Measurements from ENCODE around the gene CDKAL1.

Gene CDKAL1

DNA sequence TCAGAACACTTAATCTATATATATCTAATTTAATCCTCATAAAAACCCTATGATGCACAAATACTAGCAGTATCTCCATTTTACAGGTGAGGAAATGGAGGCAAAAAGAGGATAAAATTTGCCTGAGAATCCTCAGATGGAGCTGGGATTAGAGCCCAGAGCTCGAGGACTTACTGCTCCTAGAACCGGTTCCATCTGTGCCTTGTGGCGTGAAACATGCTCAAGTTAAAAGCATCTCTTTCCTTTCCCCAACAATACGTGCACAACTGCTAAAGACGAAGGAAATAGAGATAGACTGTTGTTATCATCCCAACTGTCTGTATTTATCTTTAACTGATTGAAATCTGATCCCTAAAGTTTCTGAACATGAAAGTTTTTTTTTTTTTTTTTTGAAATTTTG is 691.7 kb downstream of the CDKAL1 start:
- H2BK15ac ChIP-seq (replicated peaks; ENCODE audit: low read depth), result no peak overlapping the region
- H3K27me3 ChIP-seq (ENCODE audit: insufficient read depth, low read length, poor library complexity), result no peaks in the 10 kb centered on the region
- H3K79me2 ChIP-seq (ENCODE audit: control insufficient read depth, insufficient read depth, low read length), result no peaks in the 10 kb centered on the region
- H3K23ac ChIP-seq (ENCODE audit: low read length), result no peak overlapping the region
- H3K56ac ChIP-seq (ENCODE audit: low read length), result no peak overlapping the region
- no peaks in the 10 kb centered on the region for H3K36me3 ChIP-seq (ENCODE audit: control insufficient read depth, insufficient read depth, low read length)
- H3K27ac ChIP-seq (ENCODE audit: low read depth, low read length), result no peak overlapping the region
- no peaks in the 10 kb centered on the region for H3K79me1 ChIP-seq (ENCODE audit: low read length)
- DNase-seq, result no peak
- H2AK5ac ChIP-seq (ENCODE audit: low read length), result no peak overlapping the region
- no peak overlapping the region for H3K9ac ChIP-seq (ENCODE audit: low read length)
- H3K4me3 ChIP-seq (ENCODE audit: low read length), result no peak overlapping the region
- no peak overlapping the region for H3K4ac ChIP-seq (ENCODE audit: low read depth, low read length)
- H3K18ac ChIP-seq (ENCODE audit: low read length), result no peak overlapping the region
- H3K4me1 ChIP-seq (ENCODE audit: control insufficient read depth, low read depth, low read length), result no peaks in the 10 kb centered on the region
- H2BK120ac ChIP-seq (ENCODE audit: low read depth, low read length), result no peak overlapping the region
- no CpG with 5 or more reads among the region's 5 CpGs for WGBS (ENCODE audit: extremely low coverage, insufficient coverage, low lambda C conversion rate)
- no peak overlapping the region for H4K8ac ChIP-seq (ENCODE audit: low read depth, low read length)
- no peak overlapping the region for H3K4me2 ChIP-seq (ENCODE audit: low read length)
- H2BK5ac ChIP-seq (ENCODE audit: low read length), result no peak overlapping the region
- H4K5ac ChIP-seq (ENCODE audit: low read length), result no peak overlapping the region

DNA sequence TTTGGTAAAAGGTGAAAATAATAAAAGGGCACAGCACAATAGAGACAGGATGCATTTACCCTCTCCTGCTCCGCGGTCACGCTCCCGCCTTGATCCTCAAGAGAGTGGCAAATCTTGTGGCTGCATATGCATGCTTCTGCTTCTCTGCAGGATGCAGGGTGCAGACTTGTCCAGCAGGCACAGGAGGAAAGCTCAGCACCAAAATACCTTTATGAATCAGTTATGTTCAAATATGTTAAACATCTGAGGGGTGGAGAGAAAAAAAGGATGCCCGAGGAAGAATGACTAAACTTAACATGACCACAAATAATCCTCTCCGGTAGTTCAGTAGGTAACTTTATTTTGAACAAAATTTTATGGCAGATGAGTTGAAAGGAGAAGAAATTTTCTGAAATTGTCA is 693.2 kb downstream of the CDKAL1 start:
- H3K4me2 ChIP-seq (ENCODE audit: low read length), result no peak overlapping the region
- H3K79me2 ChIP-seq (ENCODE audit: control insufficient read depth, insufficient read depth, low read length), result no peaks in the 10 kb centered on the region
- DNase-seq, result no peak
- no peak overlapping the region for H3K18ac ChIP-seq (ENCODE audit: low read length)
- no CpG with 5 or more reads among the region's 6 CpGs for WGBS (ENCODE audit: extremely low coverage, insufficient coverage, low lambda C conversion rate)
- H3K27me3 ChIP-seq (ENCODE audit: insufficient read depth, low read length, poor library complexity), result no peaks in the 10 kb centered on the region
- H3K4me3 ChIP-seq (ENCODE audit: low read length), result no peak overlapping the region
- no peak overlapping the region for H3K56ac ChIP-seq (ENCODE audit: low read length)
- H3K9ac ChIP-seq (ENCODE audit: low read length), result no peak overlapping the region
- H3K27ac ChIP-seq (ENCODE audit: low read depth, low read length), result no peak overlapping the region
- no peak overlapping the region for H3K4ac ChIP-seq (ENCODE audit: low read depth, low read length)
- no peak overlapping the region for H2AK5ac ChIP-seq (ENCODE audit: low read length)
- no peaks in the 10 kb centered on the region for H3K79me1 ChIP-seq (ENCODE audit: low read length)
- no peak overlapping the region for H2BK5ac ChIP-seq (ENCODE audit: low read length)
- no peak overlapping the region for H3K23ac ChIP-seq (ENCODE audit: low read length)
- no peak overlapping the region for H2BK15ac ChIP-seq (replicated peaks; ENCODE audit: low read depth)
- H2BK120ac ChIP-seq (ENCODE audit: low read depth, low read length), result no peak overlapping the region
- H3K4me1 ChIP-seq (ENCODE audit: control insufficient read depth, low read depth, low read length), result no peaks in the 10 kb centered on the region
- H3K36me3 ChIP-seq (ENCODE audit: control insufficient read depth, insufficient read depth, low read length), result no peaks in the 10 kb centered on the region
- H4K5ac ChIP-seq (ENCODE audit: low read length), result no peak overlapping the region
- no peak overlapping the region for H4K8ac ChIP-seq (ENCODE audit: low read depth, low read length)

DNA sequence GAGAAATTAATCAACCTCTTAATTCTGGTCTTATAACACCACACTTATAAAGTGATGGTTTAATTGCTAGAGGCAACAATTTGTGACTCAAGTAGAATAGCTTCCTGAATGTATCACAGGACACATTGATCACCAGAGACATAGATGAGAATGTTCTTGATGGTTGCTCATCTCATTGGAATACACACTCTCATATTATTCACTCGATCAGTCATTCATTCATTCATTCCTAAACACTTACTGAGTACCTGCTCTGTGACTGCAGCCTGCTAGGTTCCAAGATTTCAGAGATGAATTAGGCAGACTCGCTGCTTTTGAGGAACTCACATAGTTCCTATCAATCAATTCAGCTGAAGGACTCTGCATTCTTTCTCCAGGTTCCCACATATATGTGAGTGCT is 694.2 kb downstream of the CDKAL1 start:
- Histone ChIP-seq H3K9ac (ENCODE audit: low read length) (no peak overlapping the region), H3K4ac (ENCODE audit: low read depth, low read length) (no peak overlapping the region), H4K8ac (ENCODE audit: low read depth, low read length) (no peak overlapping the region), H3K4me3 (ENCODE audit: low read length) (no peak overlapping the region), H4K5ac (ENCODE audit: low read length) (no peak overlapping the region), H3K36me3 (ENCODE audit: control insufficient read depth, insufficient read depth, low read length) (no peaks in the 10 kb centered on the region), H3K4me2 (ENCODE audit: low read length) (no peak overlapping the region), H3K27ac (ENCODE audit: low read depth, low read length) (no peak overlapping the region), H2BK5ac (ENCODE audit: low read length) (no peak overlapping the region), H3K79me2 (ENCODE audit: control insufficient read depth, insufficient read depth, low read length) (no peaks in the 10 kb centered on the region), H3K79me1 (ENCODE audit: low read length) (no peaks in the 10 kb centered on the region), H2AK5ac (ENCODE audit: low read length) (no peak overlapping the region), H2BK120ac (ENCODE audit: low read depth, low read length) (no peak overlapping the region), H3K18ac (ENCODE audit: low read length) (no peak overlapping the region), H3K23ac (ENCODE audit: low read length) (no peak overlapping the region), H3K56ac (ENCODE audit: low read length) (no peak overlapping the region), H3K4me1 (ENCODE audit: control insufficient read depth, low read depth, low read length) (no peaks in the 10 kb centered on the region), H2BK15ac (replicated peaks; ENCODE audit: low read depth) (no peak overlapping the region), H3K27me3 (ENCODE audit: insufficient read depth, low read length, poor library complexity) (no peaks in the 10 kb centered on the region)
- DNase-seq, result no peak
- no CpG with 5 or more reads among the region's 2 CpGs for WGBS (ENCODE audit: extremely low coverage, insufficient coverage, low lambda C conversion rate)

DNA sequence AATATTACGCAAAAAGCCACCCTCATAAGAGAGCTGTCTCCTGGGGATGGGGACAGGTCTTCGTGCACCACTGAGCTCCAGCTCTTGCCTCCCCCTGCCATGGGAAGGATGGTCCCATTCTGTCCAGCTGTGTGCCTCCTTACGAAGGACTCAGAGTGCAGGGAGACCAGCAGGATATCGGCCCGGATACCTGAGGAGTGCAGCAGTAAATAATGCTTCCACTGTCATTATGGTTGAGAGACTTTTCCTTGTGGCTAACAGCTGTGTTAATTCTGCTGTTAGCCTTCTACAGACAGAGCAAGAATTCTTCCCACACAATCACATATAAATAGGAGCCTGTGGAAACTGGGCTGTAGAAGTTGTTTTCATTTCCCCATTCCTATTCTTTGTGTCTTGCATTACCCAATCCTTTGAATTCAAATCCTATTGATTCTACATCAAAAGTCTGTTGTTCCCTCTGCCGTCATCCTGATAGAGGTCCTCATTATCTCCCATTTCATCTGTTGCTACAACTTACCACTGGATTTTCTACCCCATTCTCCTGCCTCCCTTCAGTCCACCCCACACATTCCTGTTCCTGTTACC is 694.7 kb downstream of the CDKAL1 start:
- DNase-seq, result no peak
- H2BK15ac ChIP-seq (replicated peaks; ENCODE audit: low read depth), result no peak overlapping the region
- no peak overlapping the region for H2BK5ac ChIP-seq (ENCODE audit: low read length)
- H3K18ac ChIP-seq (ENCODE audit: low read length), result no peak overlapping the region
- H2BK120ac ChIP-seq (ENCODE audit: low read depth, low read length), result no peak overlapping the region
- no peaks in the 10 kb centered on the region for H3K4me1 ChIP-seq (ENCODE audit: control insufficient read depth, low read depth, low read length)
- no peak overlapping the region for H3K27ac ChIP-seq (ENCODE audit: low read depth, low read length)
- WGBS (ENCODE audit: extremely low coverage, insufficient coverage, low lambda C conversion rate), result no CpG with 5 or more reads among the region's 6 CpGs
- no peak overlapping the region for H3K56ac ChIP-seq (ENCODE audit: low read length)
- H3K4ac ChIP-seq (ENCODE audit: low read depth, low read length), result no peak overlapping the region
- no peak overlapping the region for H3K23ac ChIP-seq (ENCODE audit: low read length)
- no peaks in the 10 kb centered on the region for H3K79me2 ChIP-seq (ENCODE audit: control insufficient read depth, insufficient read depth, low read length)
- H2AK5ac ChIP-seq (ENCODE audit: low read length), result peak overlapping the region; percentile 67
- no peak overlapping the region for H3K9ac ChIP-seq (ENCODE audit: low read length)
- no peak overlapping the region for H4K5ac ChIP-seq (ENCODE audit: low read length)
- H3K4me2 ChIP-seq (ENCODE audit: low read length), result no peak overlapping the region
- no peaks in the 10 kb centered on the region for H3K36me3 ChIP-seq (ENCODE audit: control insufficient read depth, insufficient read depth, low read length)
- no peak overlapping the region for H4K8ac ChIP-seq (ENCODE audit: low read depth, low read length)
- no peaks in the 10 kb centered on the region for H3K79me1 ChIP-seq (ENCODE audit: low read length)
- no peak overlapping the region for H3K4me3 ChIP-seq (ENCODE audit: low read length)
- H3K27me3 ChIP-seq (ENCODE audit: insufficient read depth, low read length, poor library complexity), result no peaks in the 10 kb centered on the region

- Histone ChIP-seq H4K8ac (ENCODE audit: low read depth, low read length) (no peak overlapping the region), H3K4ac (ENCODE audit: low read depth, low read length) (no peak overlapping the region), H4K5ac (ENCODE audit: low read length) (no peak overlapping the region), H3K36me3 (ENCODE audit: control insufficient read depth, insufficient read depth, low read length) (no peaks in the 10 kb centered on the region), H3K79me1 (ENCODE audit: low read length) (no peaks in the 10 kb centered on the region), H3K4me3 (ENCODE audit: low read length) (no peak overlapping the region), H3K4me1 (ENCODE audit: control insufficient read depth, low read depth, low read length) (no peaks in the 10 kb centered on the region), H2AK5ac (ENCODE audit: low read length) (no peak overlapping the region), H3K23ac (ENCODE audit: low read length) (no peak overlapping the region), H3K27ac (ENCODE audit: low read depth, low read length) (no peak overlapping the region), H3K79me2 (ENCODE audit: control insufficient read depth, insufficient read depth, low read length) (no peaks in the 10 kb centered on the region), H2BK15ac (replicated peaks; ENCODE audit: low read depth) (no peak overlapping the region), H3K18ac (ENCODE audit: low read length) (no peak overlapping the region), H2BK120ac (ENCODE audit: low read depth, low read length) (no peak overlapping the region), H2BK5ac (ENCODE audit: low read length) (no peak overlapping the region), H3K9ac (ENCODE audit: low read length) (no peak overlapping the region), H3K56ac (ENCODE audit: low read length) (no peak overlapping the region), H3K27me3 (ENCODE audit: insufficient read depth, low read length, poor library complexity) (no peaks in the 10 kb centered on the region), H3K4me2 (ENCODE audit: low read length) (no peak overlapping the region)
- no peak for DNase-seq
- no CpG with 5 or more reads among the region's 5 CpGs for WGBS (ENCODE audit: extremely low coverage, insufficient coverage, low lambda C conversion rate)
Measured at GRCh38 chr6:21230536-21230935, 696.3 kb downstream of the CDKAL1 start.

GRCh38 chr6:21235162-21235561 is 700.9 kb downstream of the CDKAL1 start:
- Histone ChIP-seq H2AK5ac (ENCODE audit: low read length) (no peak overlapping the region), H3K18ac (ENCODE audit: low read length) (no peak overlapping the region), H4K8ac (ENCODE audit: low read depth, low read length) (no peak overlapping the region), H3K23ac (ENCODE audit: low read length) (no peak overlapping the region), H3K36me3 (ENCODE audit: control insufficient read depth, insufficient read depth, low read length) (no peaks in the 10 kb centered on the region), H3K79me2 (ENCODE audit: control insufficient read depth, insufficient read depth, low read length) (no peaks in the 10 kb centered on the region), H3K27me3 (ENCODE audit: insufficient read depth, low read length, poor library complexity) (no peaks in the 10 kb centered on the region), H3K27ac (ENCODE audit: low read depth, low read length) (no peak overlapping the region), H2BK120ac (ENCODE audit: low read depth, low read length) (no peak overlapping the region), H2BK5ac (ENCODE audit: low read length) (no peak overlapping the region), H3K56ac (ENCODE audit: low read length) (no peak overlapping the region), H3K79me1 (ENCODE audit: low read length) (no peaks in the 10 kb centered on the region), H2BK15ac (replicated peaks; ENCODE audit: low read depth) (peak overlapping the region; percentile 57), H3K4me3 (ENCODE audit: low read length) (no peak overlapping the region), H4K5ac (ENCODE audit: low read length) (no peak overlapping the region), H3K4me1 (ENCODE audit: control insufficient read depth, low read depth, low read length) (peaks cover 1% of the 10 kb centered on the region), H3K9ac (ENCODE audit: low read length) (no peak overlapping the region), H3K4ac (ENCODE audit: low read depth, low read length) (no peak overlapping the region), H3K4me2 (ENCODE audit: low read length) (no peak overlapping the region)
- DNase-seq, result peak; percentile 81
